Activated B cell treated with CpG ODN at 0.5 μM for 24 hours (primary cell): Measurements from ENCODE around the gene MGAT4D. TPM values are rescaled to one million over a fixed set of nuclear protein-coding genes. Genes with fewer than 3 reads are reported as not detected.

Experiments used
- ATAC-seq: fragments of 200-7000 bp; cut with Tn5 transposase; one replicate; pipeline ENCODE4 v1.10.0; 2021; ENCODE audit warnings: low read depth, mild to moderate bottlenecking, moderate library complexity
- CTCF ChIA-PET: fragments of 350-600 bp; sonication (Branson Sonifier 250); formaldehyde crosslinking; loops from one replicate; lab custom pipeline; 2021; ENCODE audit warnings: antibody characterized with exemption; lab: Charles Lee
- POLR2A ChIA-PET: fragments of 350-600 bp; sonication (Branson Sonifier 250); formaldehyde crosslinking; loops from one replicate; lab custom pipeline; 2021; ENCODE audit warnings: antibody characterized with exemption; lab: Charles Lee
- DNase-seq: peaks from one replicate; pipeline ENCODE4 v3.0.0; 2022
- H3K27ac Mint-ChIP-seq: one replicate; pipeline ENCODE4 v1.8.0; 2020; ENCODE audit warnings: mixed read lengths
- H3K27me3 Mint-ChIP-seq: one replicate; pipeline ENCODE4 v1.8.0; 2021; ENCODE audit warnings: mixed read lengths
- H3K36me3 Mint-ChIP-seq: one replicate; pipeline ENCODE4 v1.8.0; 2021; ENCODE audit warnings: low read depth, mixed read lengths
- H3K4me1 Mint-ChIP-seq: one replicate; pipeline ENCODE4 v1.8.0; 2021; ENCODE audit warnings: mixed read lengths
- H3K4me3 Mint-ChIP-seq: one replicate; pipeline ENCODE4 v1.8.0; 2020; ENCODE audit warnings: mild to moderate bottlenecking, mixed read lengths
- H3K9me3 Mint-ChIP-seq: one replicate; pipeline ENCODE4 v1.8.0; 2020; ENCODE audit warnings: mixed read lengths
- intact Hi-C: fragments of 100-400 bp; cut with micrococcal nuclease; formaldehyde crosslinking; loops from one replicate; pipeline ENCODE4 v1.15.1; 2024
- total RNA-seq: library from RNA; stranded (reverse); gene quantifications from 2 replicates; pipeline ENCODE4 v1.2.3, GENCODE V29; 2022
- TF ChIP-seq, protein P1 (sequence below): fragments of 200-600 bp; IDR thresholded peaks from one replicate; pipeline ENCODE4 v1.8.0; 2022; ENCODE audit warnings: antibody characterized with exemption, mild to moderate bottlenecking

Gene MGAT4D
- total RNA-seq, 1 donor from 2014 or later, result not detected

GRCh38 chr4:140497405-140497746, 717 bp downstream of the MGAT4D start:
- no peak overlapping the region for H3K27ac Mint-ChIP-seq

DNA sequence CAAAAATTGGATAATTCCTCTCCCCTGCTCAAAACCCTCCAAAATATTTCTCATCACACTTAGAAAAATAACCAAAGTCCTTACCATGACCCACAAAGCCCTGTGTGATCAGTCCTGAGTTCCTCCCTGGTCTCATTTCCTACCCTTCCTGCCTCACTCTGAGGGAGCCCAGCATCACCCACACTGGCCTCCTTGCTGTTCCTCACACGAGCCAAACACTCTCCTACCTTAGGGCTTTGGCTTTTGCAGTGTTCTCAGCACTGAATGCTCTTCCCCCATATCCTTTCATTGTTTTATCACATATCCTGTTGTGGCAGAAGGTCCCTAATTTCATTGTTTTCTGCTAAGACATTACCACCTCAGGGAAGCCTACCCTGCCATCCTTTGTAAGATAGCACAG, 12.2 kb downstream of the MGAT4D start:
- ChIA-PET CTCF (no interaction called here), POLR2A (no interaction called here)
- TF ChIP-seq, protein P1, sequence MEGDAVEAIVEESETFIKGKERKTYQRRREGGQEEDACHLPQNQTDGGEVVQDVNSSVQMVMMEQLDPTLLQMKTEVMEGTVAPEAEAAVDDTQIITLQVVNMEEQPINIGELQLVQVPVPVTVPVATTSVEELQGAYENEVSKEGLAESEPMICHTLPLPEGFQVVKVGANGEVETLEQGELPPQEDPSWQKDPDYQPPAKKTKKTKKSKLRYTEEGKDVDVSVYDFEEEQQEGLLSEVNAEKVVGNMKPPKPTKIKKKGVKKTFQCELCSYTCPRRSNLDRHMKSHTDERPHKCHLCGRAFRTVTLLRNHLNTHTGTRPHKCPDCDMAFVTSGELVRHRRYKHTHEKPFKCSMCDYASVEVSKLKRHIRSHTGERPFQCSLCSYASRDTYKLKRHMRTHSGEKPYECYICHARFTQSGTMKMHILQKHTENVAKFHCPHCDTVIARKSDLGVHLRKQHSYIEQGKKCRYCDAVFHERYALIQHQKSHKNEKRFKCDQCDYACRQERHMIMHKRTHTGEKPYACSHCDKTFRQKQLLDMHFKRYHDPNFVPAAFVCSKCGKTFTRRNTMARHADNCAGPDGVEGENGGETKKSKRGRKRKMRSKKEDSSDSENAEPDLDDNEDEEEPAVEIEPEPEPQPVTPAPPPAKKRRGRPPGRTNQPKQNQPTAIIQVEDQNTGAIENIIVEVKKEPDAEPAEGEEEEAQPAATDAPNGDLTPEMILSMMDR, result no peak
- ATAC-seq, result no peak
- H3K27ac Mint-ChIP-seq, result no peak overlapping the region
- no peaks in the 10 kb centered on the region for H3K36me3 Mint-ChIP-seq
- H3K4me1 Mint-ChIP-seq, result no peaks in the 10 kb centered on the region
- DNase-seq, result no peak
- peaks cover 7% of the 10 kb centered on the region for H3K9me3 Mint-ChIP-seq
- peaks cover 9% of the 10 kb centered on the region for H3K27me3 Mint-ChIP-seq
- intact Hi-C loops, result no loop called here
- no peak overlapping the region for H3K4me3 Mint-ChIP-seq

More at GRCh38 chr4:140497405-140497746, 717 bp downstream of the MGAT4D start:
- POLR2A ChIA-PET, result no interaction called here
- Mint-ChIP-seq H3K27me3 (peaks cover 55% of the 10 kb centered on the region), H3K4me3 (peak overlapping the region; percentile 20), H3K4me1 (peaks cover 7% of the 10 kb centered on the region), H3K36me3 (no peaks in the 10 kb centered on the region), H3K9me3 (no peaks in the 10 kb centered on the region)
- intact Hi-C loops, result no loop called here
- TF ChIP-seq, protein P1, result no peak
- CTCF ChIA-PET, result no interaction called here
- DNase-seq, result no peak
- no peak for ATAC-seq

DNA sequence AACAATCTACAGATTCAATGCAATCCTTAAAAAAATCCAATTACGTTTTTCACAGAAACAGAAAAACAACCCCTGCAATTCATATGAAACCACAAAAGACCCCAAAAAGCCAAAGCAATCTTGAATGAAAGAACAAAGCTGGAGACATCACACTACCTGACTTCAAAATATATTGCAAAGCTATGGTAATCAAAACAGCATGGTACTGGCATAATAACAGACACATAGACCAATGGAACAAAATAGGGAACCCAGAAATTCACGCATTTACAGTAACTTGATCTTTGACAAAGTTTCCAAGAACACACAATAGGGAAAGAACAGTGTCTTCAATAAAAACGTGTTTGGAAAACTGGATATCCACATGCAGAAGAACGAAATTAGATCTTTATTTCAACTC, 14.6 kb downstream of the MGAT4D start:
- H3K27ac Mint-ChIP-seq, result no peak overlapping the region
- CTCF ChIA-PET, result no interaction called here

DNA sequence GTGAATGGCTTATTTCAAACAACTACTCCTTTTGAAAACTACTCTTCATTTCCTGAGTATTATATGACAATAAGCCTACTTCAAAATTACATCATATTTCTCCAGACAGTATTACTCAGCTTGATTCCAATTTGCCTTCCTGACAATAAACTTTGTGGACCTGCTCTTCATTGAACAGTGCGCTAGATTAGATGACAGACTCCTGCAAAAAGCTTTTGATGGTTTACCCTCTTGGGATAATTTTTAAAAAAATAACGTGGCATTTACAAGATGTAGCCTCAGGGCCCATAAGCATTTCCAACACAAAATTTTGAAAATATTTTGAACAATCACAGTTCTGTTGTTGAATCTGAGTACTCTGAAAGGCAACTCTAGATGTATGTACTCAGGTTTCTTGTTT, 25.9 kb downstream of the MGAT4D start:
- no peaks in the 10 kb centered on the region for H3K36me3 Mint-ChIP-seq
- no peak for DNase-seq
- CTCF ChIA-PET, result no interaction called here

More for the DNA sequence above, 14.6 kb downstream of the MGAT4D start:
- Mint-ChIP-seq H3K27me3 (peaks cover 15% of the 10 kb centered on the region), H3K36me3 (no peaks in the 10 kb centered on the region), H3K4me3 (no peak overlapping the region), H3K4me1 (no peaks in the 10 kb centered on the region), H3K9me3 (peaks cover 7% of the 10 kb centered on the region)
- DNase-seq (no peak), ATAC-seq (no peak)
- TF ChIP-seq, protein P1, result no peak
- POLR2A ChIA-PET, result no interaction called here
- intact Hi-C loops, result no loop called here

DNA sequence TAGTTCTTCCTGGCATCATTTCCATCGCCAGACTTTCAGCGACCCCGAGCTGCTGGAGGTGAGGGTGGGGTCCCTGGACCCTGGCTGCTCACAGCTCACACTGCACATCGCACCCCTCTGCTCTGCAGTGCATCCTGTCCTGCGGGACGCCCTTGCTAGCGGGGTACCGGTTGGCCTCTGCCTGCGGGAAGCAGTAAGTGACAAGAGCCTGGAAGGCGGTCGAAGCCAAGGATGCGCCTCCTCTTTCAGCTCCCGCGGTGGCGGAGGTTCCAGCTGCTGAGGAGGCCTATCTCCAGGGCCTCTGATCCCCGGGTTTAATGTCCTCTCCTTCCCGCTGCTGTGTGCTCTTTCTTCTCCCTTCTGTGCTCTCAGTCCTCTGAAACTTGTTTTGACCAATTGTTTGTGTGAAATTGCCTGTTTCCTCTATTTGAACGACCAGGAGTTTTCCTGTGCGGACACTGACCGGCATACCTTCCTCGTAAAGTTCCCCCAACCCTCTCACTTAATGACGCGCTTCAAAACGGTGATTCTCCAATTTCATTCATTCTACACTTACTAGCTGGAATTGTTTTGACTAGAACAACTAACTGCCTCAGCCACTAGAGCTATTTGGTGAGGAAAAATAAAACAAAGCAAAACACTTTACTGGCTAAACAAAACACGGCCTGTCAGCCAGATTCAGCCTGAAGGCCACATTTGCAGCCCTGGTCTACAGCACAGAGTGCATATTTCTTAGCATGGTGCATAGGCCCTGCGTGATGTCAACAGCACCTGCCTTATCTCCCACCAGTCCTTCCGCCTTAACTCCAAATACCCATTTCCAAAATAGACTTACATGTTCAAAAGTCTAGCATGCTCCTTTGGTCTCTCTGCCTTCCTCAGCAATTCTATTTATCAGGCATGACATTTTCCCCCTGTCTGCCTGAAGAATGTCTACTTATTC, 28.0 kb downstream of the MGAT4D start:
- peaks cover 30% of the 10 kb centered on the region for H3K27me3 Mint-ChIP-seq
- intact Hi-C loops, result no loop called here
- H3K36me3 Mint-ChIP-seq, result no peaks in the 10 kb centered on the region
- H3K27ac Mint-ChIP-seq, result no peak overlapping the region
- POLR2A ChIA-PET, result no interaction called here
- no peaks in the 10 kb centered on the region for H3K4me1 Mint-ChIP-seq
- CTCF ChIA-PET, result no interaction called here
- DNase-seq (no peak), ATAC-seq (no peak)
- TF ChIP-seq, protein P1, result no peak
- H3K9me3 Mint-ChIP-seq, result no peaks in the 10 kb centered on the region
- no peak overlapping the region for H3K4me3 Mint-ChIP-seq

More for the DNA sequence above, 25.9 kb downstream of the MGAT4D start:
- no peak for ATAC-seq
- Mint-ChIP-seq H3K27me3 (peaks cover 23% of the 10 kb centered on the region), H3K4me3 (no peak overlapping the region), H3K27ac (no peak overlapping the region), H3K9me3 (no peaks in the 10 kb centered on the region), H3K4me1 (no peaks in the 10 kb centered on the region)
- intact Hi-C loops, result no loop called here
- POLR2A ChIA-PET, result no interaction called here
- TF ChIP-seq, protein P1, result no peak
